HG02938 (cell line): Measurements from ENCODE around the gene MRM3.
"Not testable (repeated sequence)": the region's sequence is repeated elsewhere in the genome, so short reads cannot be mapped to it uniquely, and the experiment has no call there.

Experiments used
- ATAC-seq: cut with Tn5 transposase; IDR thresholded peaks from one replicate; pipeline ENCODE4 v1.9.1; 2021; ENCODE audit warnings: mild to moderate bottlenecking, moderate library complexity; ENCODE audit not compliant: unreplicated experiment

MRM3 gene

GRCh38 chr17:823501-823902 is 41.3 kb downstream of the MRM3 start:
- no peak for ATAC-seq

GRCh38 chr17:824378-824777 is 42.2 kb downstream of the MRM3 start:
- ATAC-seq, result no peak

GRCh38 chr17:825216-825615 is 43.1 kb downstream of the MRM3 start:
- no peak for ATAC-seq

GRCh38 chr17:826778-827177 is 44.6 kb downstream of the MRM3 start:
- ATAC-seq, result no peak

GRCh38 chr17:828761-829160 is 46.6 kb downstream of the MRM3 start:
- ATAC-seq, result no peak

- not testable (repeated sequence) for ATAC-seq
These were observed 47.5 kb downstream of the MRM3 start for GRCh38 chr17:829614-830013.

- no peak for ATAC-seq
These were observed 48.2 kb downstream of the MRM3 start for GRCh38 chr17:830381-830780.

- no peak for ATAC-seq
These were observed 48.8 kb downstream of the MRM3 start for GRCh38 chr17:830950-831349.

GRCh38 chr17:834136-834535 is 52.0 kb downstream of the MRM3 start:
- ATAC-seq, result no peak

GRCh38 chr17:835263-835662 is 53.1 kb downstream of the MRM3 start:
- ATAC-seq, result no peak

- ATAC-seq, result not testable (repeated sequence)
These were observed 53.6 kb downstream of the MRM3 start for GRCh38 chr17:835721-836120.

- no peak for ATAC-seq
These were observed 54.0 kb downstream of the MRM3 start for GRCh38 chr17:836151-836550.

GRCh38 chr17:838486-838885 is 56.3 kb downstream of the MRM3 start:
- no peak for ATAC-seq

- ATAC-seq, result no peak
These were observed 59.2 kb downstream of the MRM3 start for GRCh38 chr17:841313-841712.
